H9 (cell line): Measurements from ENCODE around the gene MIOS. TPM values are rescaled to one million over a fixed set of nuclear protein-coding genes. Genes with fewer than 3 reads are reported as not detected.
A peak's percentile ranks its signal among the peaks of the same experiment; 100 is the strongest.

ENCODE experiments used
- DNase-seq: peaks from one replicate; pipeline ENCODE4 v3.0.0-alpha.2; 2017
- H2AFZ ChIP-seq: one replicate; pipeline ENCODE4 v1.6.1; 2013; ENCODE audit warnings: mild to moderate bottlenecking, low read length, control low read depth, moderate library complexity
- H2AK5ac ChIP-seq: 2 replicates; pipeline ENCODE4 v1.6.1; 2013; ENCODE audit warnings: low read length, control low read depth, mixed read lengths; ENCODE audit not compliant: insufficient read length
- H2BK120ac ChIP-seq: one replicate; pipeline ENCODE4 v1.6.1; 2013; ENCODE audit warnings: low read depth, mild to moderate bottlenecking, low read length, control low read depth, inconsistent platforms; ENCODE audit not compliant: poor library complexity, severe bottlenecking
- H2BK12ac ChIP-seq: 2 replicates; pipeline ENCODE4 v1.6.1; 2013; ENCODE audit warnings: low read length, control low read depth, mixed read lengths, low read depth; ENCODE audit not compliant: insufficient read length
- H2BK15ac ChIP-seq: 2 replicates; pipeline ENCODE4 v1.6.1; 2013; ENCODE audit warnings: low read depth, low read length, control low read depth
- H2BK20ac ChIP-seq: one replicate; pipeline ENCODE4 v1.6.1; 2013; ENCODE audit warnings: low read depth, mild to moderate bottlenecking, low read length, control low read depth, inconsistent platforms; ENCODE audit not compliant: poor library complexity, severe bottlenecking
- H2BK5ac ChIP-seq: 2 replicates; pipeline ENCODE4 v1.6.1; 2013; ENCODE audit warnings: low read length, control low read depth, mixed read lengths; ENCODE audit not compliant: insufficient read length
- H3K14ac ChIP-seq: 2 replicates; pipeline ENCODE4 v1.6.1; 2013; ENCODE audit warnings: low read length, control low read depth; ENCODE audit not compliant: insufficient read depth
- H3K18ac ChIP-seq: 2 replicates; pipeline ENCODE4 v1.6.1; 2013; ENCODE audit warnings: low read depth, mild to moderate bottlenecking, mixed read lengths, low read length, control low read depth; ENCODE audit not compliant: insufficient read length
- H3K23ac ChIP-seq: 2 replicates; pipeline ENCODE4 v1.6.1; 2013; ENCODE audit warnings: low read length, control low read depth, mixed read lengths, low read depth; ENCODE audit not compliant: insufficient read length
- H3K23me2 ChIP-seq: 2 replicates; pipeline ENCODE4 v1.6.1; 2013; ENCODE audit warnings: low read depth, mild to moderate bottlenecking, mixed read lengths, low read length, control low read depth; ENCODE audit not compliant: insufficient read length, poor library complexity, severe bottlenecking
- H3K27ac ChIP-seq: 2 replicates; pipeline ENCODE4 v1.5.1; 2013; ENCODE audit warnings: low read length, control low read depth, mixed read lengths, low read depth; ENCODE audit not compliant: insufficient read length
- H3K27me3 ChIP-seq: 2 replicates; pipeline ENCODE4 v1.6.1; 2013; ENCODE audit warnings: low read length, control low read depth, inconsistent platforms; ENCODE audit not compliant: insufficient read depth
- H3K4ac ChIP-seq: 2 replicates; pipeline ENCODE4 v1.6.1; 2013; ENCODE audit warnings: low read depth, mild to moderate bottlenecking, control low read depth, inconsistent platforms, low read length, moderate library complexity
- H3K4me1 ChIP-seq: 2 replicates; pipeline ENCODE4 v1.6.1; 2013; ENCODE audit warnings: low read length, control low read depth, inconsistent platforms; ENCODE audit not compliant: insufficient read depth
- H3K4me2 ChIP-seq: 2 replicates; pipeline ENCODE4 v1.6.1; 2013; ENCODE audit warnings: low read length, control low read depth, mixed read lengths; ENCODE audit not compliant: insufficient read length, insufficient read depth
- H3K56ac ChIP-seq: 2 replicates; pipeline ENCODE4 v1.6.1; 2013; ENCODE audit warnings: low read depth, mild to moderate bottlenecking, mixed read lengths, low read length, control low read depth; ENCODE audit not compliant: insufficient read length
- H3K79me1 ChIP-seq: 2 replicates; pipeline ENCODE4 v1.6.1; 2013; ENCODE audit warnings: low read depth, mild to moderate bottlenecking, moderate library complexity, low read length, control low read depth, inconsistent platforms; ENCODE audit not compliant: insufficient read depth, poor library complexity, severe bottlenecking
- H3K79me2 ChIP-seq: 2 replicates; pipeline ENCODE4 v1.6.1; 2013; ENCODE audit warnings: low read length, control low read depth, inconsistent platforms; ENCODE audit not compliant: insufficient read depth
- H3K9ac ChIP-seq: 2 replicates; pipeline ENCODE4 v1.6.1; 2013; ENCODE audit warnings: low read length, control low read depth, mixed read lengths; ENCODE audit not compliant: insufficient read length; ENCODE audit errors: extremely low read depth
- H3K9me3 ChIP-seq: one replicate; pipeline ENCODE4 v1.6.1; 2013; ENCODE audit warnings: low read depth, low read length, inconsistent platforms; ENCODE audit not compliant: control insufficient read depth
- H3T11ph ChIP-seq: one replicate; pipeline ENCODE4 v1.6.1; 2013; ENCODE audit warnings: mild to moderate bottlenecking, low read length, control low read depth, inconsistent platforms
- H4K20me1 ChIP-seq: one replicate; pipeline ENCODE4 v1.6.1; 2013; ENCODE audit not compliant: control insufficient read depth, insufficient read length, insufficient read depth
- H4K5ac ChIP-seq: 2 replicates; pipeline ENCODE4 v1.6.1; 2013; ENCODE audit warnings: low read depth, mild to moderate bottlenecking, mixed read lengths, low read length, control low read depth; ENCODE audit not compliant: insufficient read length
- H4K8ac ChIP-seq: replicated peaks from 2 replicates; pipeline ENCODE4 v1.6.1; 2013; ENCODE audit warnings: low read length, control low read depth, mixed read lengths, low read depth; ENCODE audit not compliant: insufficient read length
- H4K91ac ChIP-seq: 2 replicates; pipeline ENCODE4 v1.6.1; 2013; ENCODE audit warnings: low read depth, mild to moderate bottlenecking, moderate library complexity, mixed read lengths, low read length, control low read depth; ENCODE audit not compliant: insufficient read length
- H3K27ac Mint-ChIP-seq, 3 experiments: 2 replicates in 2 of 3; 3 replicates in 1 of 3; pipeline ENCODE4 v1.8.0; 2020 to 2021; ENCODE audit warnings: mixed read lengths in 3 of 3, mild to moderate bottlenecking in 1 of 3, moderate library complexity in 1 of 3
- H3K27me3 Mint-ChIP-seq: 2 replicates; pipeline ENCODE4 v1.8.0; 2021; ENCODE audit warnings: low read depth, mild to moderate bottlenecking, moderate library complexity, mixed read lengths
- H3K36me3 Mint-ChIP-seq, 3 experiments: 2 replicates in 2 of 3; 3 replicates in 1 of 3; pipeline ENCODE4 v1.8.0; 2020 to 2021; ENCODE audit warnings: low read depth in 3 of 3, mixed read lengths in 3 of 3; ENCODE audit not compliant: insufficient read depth in 1 of 3
- H3K4me1 Mint-ChIP-seq, 2 experiments: 2 replicates each; pipeline ENCODE4 v1.8.0; 2020; ENCODE audit warnings: mixed read lengths in 2 of 2
- H3K4me3 Mint-ChIP-seq, 2 experiments: 2 replicates in 1 of 2; 3 replicates in 1 of 2; pipeline ENCODE4 v1.8.0; 2020 to 2021; ENCODE audit warnings: mild to moderate bottlenecking in 2 of 2, mixed read lengths in 2 of 2, moderate library complexity in 1 of 2
- H3K9me3 Mint-ChIP-seq, 2 experiments: 2 replicates in 1 of 2; 3 replicates in 1 of 2; pipeline ENCODE4 v1.8.0; 2020; ENCODE audit warnings: mild to moderate bottlenecking in 2 of 2, mixed read lengths in 2 of 2, moderate library complexity in 1 of 2
- CTCF ChIP-seq: fragments of 200-600 bp; sonication (generic); conservative IDR thresholded peaks from 3 replicates; pipeline ENCODE4 v1.8.0; 2021; ENCODE audit warnings: antibody characterized with exemption, mild to moderate bottlenecking
- WGBS: extraction: QIAGEN DNeasy Blood & Tissue Kit; methylation state at CpG from one replicate; pipeline ENCODE4 v1.1.7; 2013; ENCODE audit warnings: missing lambda C conversion rate, low lambda C conversion rate, mixed read lengths; ENCODE audit not compliant: insufficient read length; ENCODE audit errors: extremely low coverage; 5-methylcytosine and 5-hydroxymethylcytosine counted together
- total RNA-seq: library from RNA; stranded (reverse); gene quantifications from 2 replicates; pipeline ENCODE4 v1.2.1, GENCODE V29; 2021

The MIOS gene
- total RNA-seq, 1 experiment from 2014 or later, result 46.4 TPM

- DNase-seq, result peak; percentile 100
- H3K27me3 Mint-ChIP-seq, result no peaks in the 10 kb centered on the region
- whole genome bisulfite sequencing, result no CpG with 5 or more reads among the region's 68 CpGs
Observed at GRCh38 chr7:7640221-7641128, 73.8 kb downstream of the MIOS start, which contains the start of gene UMAD1. Gene UMAD1, plus strand, starts transcription at chr7:7640752. Its CDS starts 32,620 bp downstream, at chr7:7673372.

More at GRCh38 chr7:7640221-7641128, 73.8 kb downstream of the MIOS start, which contains the start of gene UMAD1:
- H3K36me3 Mint-ChIP-seq, result peaks cover 3 to 21% (median 17%) of the 10 kb centered on the region in 3 experiments; a peak in 5 of 7 replicates
- TF ChIP-seq CTCF, result no peak
- Histone ChIP-seq H3K18ac (peak within 1 kb of the TSS; percentile 69), H2BK5ac (peak within 1 kb of the TSS; percentile 43), H3K14ac (peak within 1 kb of the TSS; percentile 89), H2BK15ac (no peak within 1 kb of the TSS), H3K27ac (peak within 1 kb of the TSS; percentile 22), H3K27me3 (no peaks in the 10 kb centered on the region), H3K4ac (no peak within 1 kb of the TSS), H3K56ac (no peak within 1 kb of the TSS), H2AFZ (no peak within 1 kb of the TSS), H3K9me3 (no peaks in the 10 kb centered on the region), H3K4me1 (peaks cover 2% of the 10 kb centered on the region; the same call in 1 of the 2 replicates), H3K23ac (no peak within 1 kb of the TSS), H2BK20ac (no peak within 1 kb of the TSS), H3T11ph (no peak within 1 kb of the TSS), H3K79me1 (peaks cover 3% of the 10 kb centered on the region), H4K5ac (peak within 1 kb of the TSS; percentile 41), H3K4me2 (peak within 1 kb of the TSS; percentile 81), H3K79me2 (no peaks in the 10 kb centered on the region; the same call in 1 of the 2 replicates), H3K9ac (peak within 1 kb of the TSS; percentile 88), H4K8ac (no peak within 1 kb of the TSS), H2BK12ac (no peak within 1 kb of the TSS), H2AK5ac (no peak within 1 kb of the TSS), H2BK120ac (no peak within 1 kb of the TSS), H4K91ac (no peak within 1 kb of the TSS), H3K23me2 (peaks cover 13% of the 10 kb centered on the region), H4K20me1 (no peaks in the 10 kb centered on the region)
- H3K27ac Mint-ChIP-seq, result peak within 1 kb of the TSS; percentile 99
- H3K9me3 Mint-ChIP-seq, result no peaks in the 10 kb centered on the region; a peak in 1 of 5 replicates
- H3K4me1 Mint-ChIP-seq, result peaks cover 20 to 27% of the 10 kb centered on the region in 2 experiments
- H3K4me3 Mint-ChIP-seq, result peak within 1 kb of the TSS; percentile 96 to 99
